Measurements from ENCODE around the gene CCT6A.

- TF ChIP-seq GATA2 (IDR thresholded peaks at IDR 0.05; ENCODE audit: low read depth, low read length) = no peak
- no peak for TF ChIP-seq GATA3 (IDR thresholded peaks at IDR 0.05; ENCODE audit: low read depth, low read length)
Measured at GRCh38 chr7:56063500-56063881, 11.9 kb downstream of the CCT6A start.

All from SH-SY5Y (cell line).